Endodermal cell (in vitro differentiated cells): ENCODE measurements around the gene ST6GAL1. TPM values are rescaled to one million over a fixed set of nuclear protein-coding genes. Genes with fewer than 3 reads are reported as not detected.
"Not testable (repeated sequence)": the region's sequence is repeated elsewhere in the genome, so short reads cannot be mapped to it uniquely, and the experiment has no call there.

ENCODE experiments used
- DNase-seq: peaks from one replicate; pipeline ENCODE4 v3.0.0-alpha.2; 2017
- H3K27ac ChIP-seq: 2 replicates; pipeline ENCODE4 v1.5.1; 2013; ENCODE audit warnings: mild to moderate bottlenecking, low read depth, low read length, moderate library complexity
- H3K27me3 ChIP-seq: 2 replicates; pipeline ENCODE4 v1.6.1; 2013; ENCODE audit warnings: mild to moderate bottlenecking, low read length, moderate library complexity; ENCODE audit not compliant: insufficient read depth, control insufficient read depth, poor library complexity, severe bottlenecking
- H3K36me3 ChIP-seq: 2 replicates; pipeline ENCODE4 v1.7.0; 2013; ENCODE audit warnings: mild to moderate bottlenecking, low read length, moderate library complexity; ENCODE audit not compliant: control insufficient read depth, insufficient read depth
- H3K4me1 ChIP-seq: one replicate; pipeline ENCODE4 v1.7.0; 2013; ENCODE audit warnings: low read length; ENCODE audit not compliant: control insufficient read depth, insufficient read depth
- H3K4me3 ChIP-seq: 2 replicates; pipeline ENCODE4 v1.5.1; 2013; ENCODE audit warnings: mild to moderate bottlenecking, low read length, moderate library complexity
- H3K9ac ChIP-seq: 2 replicates; pipeline ENCODE4 v1.6.1; 2013; ENCODE audit warnings: mild to moderate bottlenecking, low read length, moderate library complexity; ENCODE audit not compliant: poor library complexity, severe bottlenecking; ENCODE audit errors: extremely low read depth
- H3K9me3 ChIP-seq: 2 replicates; pipeline ENCODE4 v1.6.1; 2013; ENCODE audit warnings: mild to moderate bottlenecking, low read length, moderate library complexity; ENCODE audit not compliant: control insufficient read depth
- H3K27ac Mint-ChIP-seq: 2 replicates; pipeline ENCODE4 v1.8.0; 2020; ENCODE audit warnings: mixed read lengths
- H3K27me3 Mint-ChIP-seq: 2 replicates; pipeline ENCODE4 v1.8.0; 2021; ENCODE audit warnings: mild to moderate bottlenecking, mixed read lengths; ENCODE audit not compliant: insufficient read depth
- H3K36me3 Mint-ChIP-seq: 2 replicates; pipeline ENCODE4 v1.8.0; 2020; ENCODE audit warnings: low read depth, mixed read lengths
- H3K4me1 Mint-ChIP-seq: 2 replicates; pipeline ENCODE4 v1.8.0; 2020; ENCODE audit warnings: mixed read lengths
- H3K4me3 Mint-ChIP-seq: 2 replicates; pipeline ENCODE4 v1.8.0; 2020; ENCODE audit warnings: mild to moderate bottlenecking, moderate library complexity, mixed read lengths
- H3K9me3 Mint-ChIP-seq: 2 replicates; pipeline ENCODE4 v1.8.0; 2020; ENCODE audit warnings: mild to moderate bottlenecking, mixed read lengths
- CTCF ChIP-seq: fragments of 200-600 bp; sonication (generic); conservative IDR thresholded peaks from 2 replicates; pipeline ENCODE4 v1.5.0; 2021; ENCODE audit warnings: antibody characterized with exemption, mild to moderate bottlenecking
- WGBS, 2 experiments: methylation state at CpG; one replicate each; pipeline versions ENCODE4 v1.1.5 to v1.1.7; 2013; ENCODE audit warnings: missing lambda C conversion rate in 2 of 2, mixed read lengths in 1 of 2; ENCODE audit not compliant: insufficient coverage in 1 of 2, insufficient read length in 1 of 2; 5-methylcytosine and 5-hydroxymethylcytosine counted together
- total RNA-seq, 2 donors: library from RNA; stranded (reverse); fragmentation: NEBNext Ultra II Directional in 1 of 2; extraction: Animal tissue kit (Norgen Biotek cat#: 25700) in 1 of 2; gene quantifications; 2 replicates in 1 of 2; 3 replicates in 1 of 2; pipeline ENCODE4 v1.2.1, GENCODE V29; 2021

Gene ST6GAL1
- total RNA-seq, 2 donors from 2014 or later, result 79.3 to 82.4 TPM

- H3K36me3 ChIP-seq, result peaks cover 44% of the 10 kb centered on the region
- peaks cover 6% of the 10 kb centered on the region for H3K9me3 Mint-ChIP-seq
- WGBS, 2 experiments, result 95 to 100% methylated on average over 4 of the region's 4 CpGs
- H3K27ac ChIP-seq, result no peak overlapping the region
- peaks cover 19% of the 10 kb centered on the region for H3K4me1 Mint-ChIP-seq
- H3K27me3 Mint-ChIP-seq, result no peaks in the 10 kb centered on the region
- no peaks in the 10 kb centered on the region for H3K27me3 ChIP-seq
- no peak overlapping the region for H3K4me3 ChIP-seq
- H3K27ac Mint-ChIP-seq, result no peak overlapping the region
- peaks cover 63% of the 10 kb centered on the region for H3K36me3 Mint-ChIP-seq
- H3K4me1 ChIP-seq, result no peaks in the 10 kb centered on the region
- TF ChIP-seq CTCF, result no peak
- peaks cover 23% of the 10 kb centered on the region for H3K9me3 ChIP-seq
- H3K9ac ChIP-seq, result no peak overlapping the region
- no peak overlapping the region for H3K4me3 Mint-ChIP-seq
- no peak for DNase-seq
Observed at GRCh38 chr3:187002915-187003314, 72.6 kb downstream of the ST6GAL1 start.

DNA sequence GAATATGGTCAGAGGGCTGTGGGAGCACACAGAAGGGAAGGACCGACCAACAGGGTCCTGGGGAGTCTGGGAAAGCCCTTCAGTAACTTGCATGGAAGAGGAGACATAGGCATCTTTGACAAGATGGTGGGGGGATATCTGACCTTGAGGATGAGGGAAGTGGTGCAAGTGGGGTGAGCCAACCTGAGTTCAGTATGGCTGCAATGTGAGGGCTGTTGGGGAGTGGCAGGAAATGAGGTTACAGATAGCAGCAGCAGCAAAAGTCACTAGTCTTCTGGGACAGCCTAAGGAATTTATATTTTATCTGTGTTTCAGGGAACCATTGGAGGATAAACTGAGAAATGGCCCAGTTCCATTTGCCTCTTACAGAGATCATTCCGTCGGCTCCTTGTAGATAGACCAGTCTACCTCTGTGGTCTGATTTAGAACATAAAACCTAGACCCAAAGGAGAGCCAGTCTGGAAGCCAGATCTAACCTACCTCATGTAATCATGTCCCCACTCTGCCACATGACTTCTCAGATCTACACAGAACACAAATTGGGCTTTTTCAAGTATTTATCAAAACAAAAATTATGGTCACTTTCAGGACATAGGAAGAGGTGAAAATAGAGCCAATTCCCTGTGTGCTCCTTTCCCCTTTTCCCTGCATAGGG lies 75.6 kb downstream of the ST6GAL1 start:
- Mint-ChIP-seq H3K4me1 (peaks cover 15% of the 10 kb centered on the region), H3K4me3 (no peak overlapping the region), H3K27ac (no peak overlapping the region), H3K9me3 (peaks cover 9% of the 10 kb centered on the region), H3K36me3 (peaks cover 61% of the 10 kb centered on the region), H3K27me3 (no peaks in the 10 kb centered on the region)
- Histone ChIP-seq H3K27me3 (no peaks in the 10 kb centered on the region), H3K4me1 (no peaks in the 10 kb centered on the region), H3K9ac (no peak overlapping the region), H3K27ac (no peak overlapping the region), H3K4me3 (no peak overlapping the region), H3K36me3 (peaks cover 45% of the 10 kb centered on the region), H3K9me3 (peaks cover 26% of the 10 kb centered on the region)
- TF ChIP-seq CTCF, result no peak
- WGBS, 2 experiments, result 81 to 97% methylated on average over 3 of the region's 3 CpGs
- DNase-seq, result no peak

DNA sequence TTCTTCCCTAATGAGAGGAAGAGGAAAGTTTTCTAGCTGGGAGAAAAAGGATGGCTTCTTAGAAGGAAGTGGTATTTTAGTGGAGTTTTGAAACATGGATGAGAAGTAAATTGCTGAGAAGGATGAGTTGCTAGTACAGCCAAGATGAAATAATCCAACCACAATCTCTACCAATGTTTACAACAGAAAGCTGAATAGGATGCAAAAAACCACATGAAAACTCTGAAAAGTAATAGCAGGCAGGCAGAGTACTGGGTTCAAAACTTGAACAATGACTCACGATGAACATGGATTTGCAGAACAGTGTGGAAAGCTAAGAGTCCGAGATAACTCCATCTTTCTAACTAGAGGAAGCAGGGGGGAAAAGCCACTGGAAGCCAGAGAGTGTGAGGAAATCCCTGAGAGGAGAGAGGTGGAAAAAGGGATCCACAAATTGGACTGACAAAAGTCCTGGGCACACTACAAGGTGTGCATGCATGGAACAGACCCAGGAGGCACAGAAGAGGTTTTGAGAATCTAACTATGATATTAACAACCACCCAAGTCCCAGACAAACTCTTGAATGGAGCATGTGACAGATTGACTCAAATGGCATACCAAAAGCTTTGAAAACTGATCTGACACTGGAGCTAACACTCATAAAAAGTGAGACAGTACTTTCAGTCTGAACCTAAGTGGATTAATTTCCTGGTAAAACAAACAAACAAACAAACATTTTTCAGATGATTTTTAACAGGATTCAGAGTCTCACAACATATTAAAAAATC lies 76.7 kb downstream of the ST6GAL1 start:
- H3K9me3 Mint-ChIP-seq, result peaks cover 9% of the 10 kb centered on the region
- no peaks in the 10 kb centered on the region for H3K4me1 ChIP-seq
- H3K27me3 Mint-ChIP-seq, result no peaks in the 10 kb centered on the region
- 80 to 99% methylated on average over 1 to 2 of the region's 2 CpGs for WGBS, 2 experiments
- H3K9ac ChIP-seq, result no peak overlapping the region
- H3K9me3 ChIP-seq, result peaks cover 26% of the 10 kb centered on the region
- H3K27ac Mint-ChIP-seq, result no peak overlapping the region
- H3K36me3 ChIP-seq, result peaks cover 40% of the 10 kb centered on the region
- no peak overlapping the region for H3K4me3 ChIP-seq
- peaks cover 20% of the 10 kb centered on the region for H3K4me1 Mint-ChIP-seq
- H3K36me3 Mint-ChIP-seq, result peaks cover 58% of the 10 kb centered on the region
- TF ChIP-seq CTCF, result no peak
- H3K27ac ChIP-seq, result no peak overlapping the region
- no peak overlapping the region for H3K4me3 Mint-ChIP-seq
- no peak for DNase-seq
- no peaks in the 10 kb centered on the region for H3K27me3 ChIP-seq

DNA sequence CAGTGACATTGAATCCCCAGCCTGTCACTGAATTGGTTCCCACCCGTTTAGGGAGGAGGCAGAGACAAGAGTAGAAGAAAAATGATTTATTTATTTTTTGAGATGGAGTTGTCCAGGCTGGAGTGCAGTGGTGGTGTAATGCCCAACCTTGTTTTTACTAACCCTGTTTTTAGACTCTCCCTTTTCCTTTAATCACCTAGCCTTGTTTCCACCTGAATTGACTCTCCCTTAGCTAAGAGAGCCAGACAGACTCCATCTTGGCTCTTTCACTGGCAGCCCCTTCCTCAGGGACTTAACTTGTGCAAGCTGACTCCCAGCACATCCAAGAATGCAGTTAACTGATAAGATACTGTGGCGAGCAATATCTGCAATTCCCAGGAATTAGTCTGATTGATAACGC lies 80.1 kb downstream of the ST6GAL1 start:
- Histone ChIP-seq H3K36me3 (peaks cover 39% of the 10 kb centered on the region), H3K9me3 (peaks cover 11% of the 10 kb centered on the region), H3K9ac (peak overlapping the region; percentile 15)
- H3K4me1 ChIP-seq, H3K27me3 ChIP-seq, H3K9me3 Mint-ChIP-seq, H3K4me3 ChIP-seq, H3K4me3 Mint-ChIP-seq, DNase-seq, H3K27me3 Mint-ChIP-seq, H3K27ac ChIP-seq: not testable (repeated sequence)
- Mint-ChIP-seq H3K4me1 (peaks cover 25% of the 10 kb centered on the region), H3K27ac (peak overlapping the region; percentile 94), H3K36me3 (peaks cover 47% of the 10 kb centered on the region)
- WGBS, 2 experiments, result 42 to 73% methylated on average over 2 to 3 of the region's 3 CpGs
